GM03348 (cell line): ENCODE data around the gene FAM222A.

ENCODE experiments used
- DNase-seq: peaks from one replicate; pipeline ENCODE4 v3.0.0; 2012; ENCODE audit warnings: low spot score

FAM222A gene

DNA sequence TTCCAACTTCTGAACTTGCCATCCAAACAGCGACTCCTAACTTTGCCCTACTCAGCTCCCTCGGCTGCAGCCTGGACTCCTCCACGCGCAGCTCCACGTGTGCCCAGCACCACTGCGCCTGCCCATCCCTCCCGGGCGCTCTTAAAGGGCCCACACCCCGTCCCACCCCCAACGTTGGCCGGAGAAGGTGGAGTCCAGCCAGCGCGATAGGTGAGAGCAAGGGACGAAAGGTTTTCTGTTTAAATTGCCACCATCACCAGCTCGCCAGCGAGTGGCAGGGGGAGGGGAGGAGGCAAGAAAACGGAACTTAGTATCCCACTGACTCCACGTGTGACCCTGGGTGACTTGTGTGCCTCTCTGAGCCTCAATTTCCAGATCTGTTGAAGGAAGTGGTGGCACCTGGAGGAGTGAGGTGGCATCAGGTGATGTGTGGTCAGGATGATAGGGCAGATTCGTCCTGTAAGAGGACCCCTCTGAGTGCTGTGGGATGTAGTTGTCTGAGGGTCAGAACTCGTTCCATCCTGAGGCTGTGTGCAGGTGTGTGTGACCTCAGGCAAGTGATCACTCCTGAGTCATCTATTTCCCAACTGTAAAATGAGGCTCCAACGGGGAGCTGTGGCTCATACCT is 59.9 kb downstream of the FAM222A start:
- DNase-seq, result peak; percentile 59

DNA sequence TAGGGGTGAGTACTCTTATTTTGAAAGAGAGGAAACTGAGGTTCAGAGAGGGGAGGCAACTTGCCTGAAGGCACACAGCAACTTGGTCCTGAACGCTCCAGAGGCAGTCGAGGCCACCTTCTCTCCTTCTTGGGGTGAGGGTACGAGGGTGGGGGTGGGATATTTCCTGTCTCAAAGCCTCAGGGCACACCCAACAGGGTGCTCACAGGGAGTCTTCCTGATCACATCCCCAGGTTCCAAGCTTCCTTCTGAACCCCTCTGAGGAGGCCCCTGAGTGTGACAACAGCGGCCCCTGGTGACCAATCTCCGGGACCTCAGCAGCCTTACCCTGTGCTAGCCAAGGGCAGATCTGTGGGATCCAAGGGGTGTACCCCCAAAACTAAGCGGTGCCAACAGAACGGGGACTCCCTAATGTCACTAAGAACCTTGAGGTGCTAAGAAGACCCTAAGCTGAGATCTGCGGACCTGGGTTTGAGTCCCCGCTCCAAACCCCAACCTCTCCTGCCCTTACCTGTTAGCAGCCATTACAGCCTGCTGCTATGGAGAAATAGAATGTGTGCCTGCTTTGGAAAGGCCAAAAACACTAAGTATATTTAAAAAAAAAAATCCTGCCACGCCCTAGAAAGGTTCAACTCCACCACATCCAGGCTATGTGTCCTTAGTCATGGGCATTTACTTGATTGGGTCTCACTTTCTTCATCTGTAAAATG is 61.7 kb downstream of the FAM222A start:
- peak; percentile 92 for DNase-seq

- no peak for DNase-seq
Measured at GRCh38 chr12:109776624-109777023, 63.0 kb downstream of the FAM222A start.

- DNase-seq, result peak; percentile 68
Measured at GRCh38 chr12:109777544-109777943, 63.9 kb downstream of the FAM222A start.

DNA sequence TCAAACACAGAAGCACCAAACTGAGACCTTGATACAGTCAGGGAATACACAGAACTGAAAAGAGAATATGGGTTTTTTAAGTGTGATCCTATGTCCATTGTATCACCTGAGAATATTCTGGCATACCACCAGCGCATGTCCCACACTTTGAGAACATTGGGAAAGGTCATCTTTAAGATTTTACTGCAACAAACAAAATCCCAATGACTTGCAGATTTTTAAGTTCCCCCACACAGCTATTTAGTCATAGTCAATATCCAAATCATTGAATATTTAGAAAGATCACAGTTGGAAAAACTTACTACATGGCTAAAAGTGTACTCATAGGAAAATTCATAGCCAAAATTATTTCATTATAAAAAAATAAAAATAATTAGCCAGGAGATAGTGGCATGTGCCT is 65.1 kb downstream of the FAM222A start:
- no peak for DNase-seq

GRCh38 chr12:109779382-109779781 is 65.8 kb downstream of the FAM222A start:
- no peak for DNase-seq

DNA sequence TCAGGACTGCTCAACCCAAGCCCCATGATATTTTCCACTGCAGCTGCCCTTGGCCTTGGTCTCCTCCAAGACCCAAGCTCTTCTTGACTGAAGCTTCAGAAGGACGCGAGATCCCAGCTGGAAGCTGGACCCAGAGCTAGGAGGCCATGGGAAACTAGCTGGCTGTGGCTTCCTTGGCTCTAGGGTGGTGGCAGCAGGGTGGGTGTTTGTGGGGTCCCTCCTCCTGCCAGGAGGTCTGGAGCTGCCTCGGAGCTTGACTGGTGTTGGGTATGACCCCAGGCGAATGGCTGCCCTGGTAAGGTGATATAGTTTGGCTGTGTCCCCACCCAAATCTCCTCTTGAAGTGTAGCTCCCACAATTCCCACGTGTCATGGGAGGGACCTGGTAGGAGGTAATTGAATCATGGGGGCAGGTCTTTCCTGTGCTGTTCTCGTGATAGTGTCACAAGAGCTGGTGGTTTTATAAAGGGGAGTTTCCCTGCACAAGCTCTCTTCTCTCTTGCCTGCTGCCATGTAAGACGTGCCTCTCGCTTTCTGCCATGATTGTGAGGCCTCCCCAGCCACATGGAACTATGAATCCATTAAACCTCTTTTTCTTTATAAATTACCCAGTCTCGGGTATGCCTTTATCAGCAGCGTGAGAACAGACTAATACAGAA is 68.2 kb downstream of the FAM222A start:
- DNase-seq, result no peak

DNA sequence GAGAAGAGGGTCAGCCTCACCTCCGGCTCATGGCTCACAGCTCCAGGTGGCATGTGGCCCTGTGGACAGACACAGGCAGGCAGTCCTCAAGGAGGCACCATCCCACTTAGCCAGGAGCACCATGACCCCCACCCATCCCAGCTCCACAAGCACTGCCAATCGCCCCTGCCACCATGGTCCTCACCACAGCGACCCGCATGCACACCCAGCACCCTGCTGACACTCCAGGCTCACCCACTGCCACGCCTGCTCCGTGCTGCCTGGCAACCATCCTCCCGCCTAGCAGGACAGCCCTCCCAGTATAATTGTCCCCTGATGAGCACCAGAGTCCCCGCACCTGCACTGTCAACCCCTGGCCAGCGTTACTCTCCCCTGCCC is 68.7 kb downstream of the FAM222A start:
- DNase-seq, result no peak

GRCh38 chr12:109783135-109783964 is 69.7 kb downstream of the FAM222A start:
- no peak for DNase-seq

DNA sequence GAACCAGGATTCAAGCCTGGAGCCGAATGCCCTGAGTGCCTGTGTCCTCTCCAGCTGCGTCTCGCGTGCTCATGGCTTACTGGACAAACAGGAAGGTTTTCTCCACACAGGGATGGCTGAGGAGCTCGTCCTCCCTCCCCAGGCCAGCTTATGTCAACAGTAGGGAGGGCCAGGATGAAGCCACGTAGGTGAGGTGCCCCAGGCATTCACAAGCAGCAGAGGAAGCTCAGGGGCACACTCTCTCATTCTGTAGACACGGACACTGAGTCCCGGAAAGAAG is 70.3 kb downstream of the FAM222A start:
- DNase-seq, result no peak

GRCh38 chr12:109785854-109786253 is 72.2 kb downstream of the FAM222A start:
- no peak for DNase-seq

- DNase-seq, result no peak
Measured at GRCh38 chr12:109786799-109787198, 73.2 kb downstream of the FAM222A start.

DNA sequence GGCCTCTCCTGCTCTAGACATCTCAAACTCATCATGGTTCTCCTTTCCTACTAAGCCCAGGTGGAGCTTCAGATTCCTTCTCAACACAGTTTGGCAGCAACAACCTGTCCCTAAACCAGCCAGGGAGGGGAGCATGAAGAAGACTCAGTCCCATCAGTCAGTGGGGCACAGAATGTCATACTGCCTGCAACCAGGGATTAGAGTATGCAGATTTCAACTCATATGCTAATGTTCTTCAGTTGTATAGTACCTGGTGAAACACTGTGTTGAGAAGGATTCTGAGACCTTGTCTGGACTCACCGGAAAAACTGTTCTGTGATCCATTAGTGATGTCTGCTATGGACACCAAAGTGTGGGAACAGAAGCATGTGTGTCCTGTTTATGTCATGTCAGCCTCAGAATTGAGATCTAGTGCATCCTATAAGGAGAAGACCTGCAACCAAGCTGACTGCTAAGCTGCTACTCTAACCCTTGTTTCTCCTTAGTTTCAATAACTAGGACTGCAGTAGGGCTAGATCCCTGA is 76.0 kb downstream of the FAM222A start:
- DNase-seq, result no peak

GRCh38 chr12:109792992-109793391 is 79.4 kb downstream of the FAM222A start:
- DNase-seq, result no peak

DNA sequence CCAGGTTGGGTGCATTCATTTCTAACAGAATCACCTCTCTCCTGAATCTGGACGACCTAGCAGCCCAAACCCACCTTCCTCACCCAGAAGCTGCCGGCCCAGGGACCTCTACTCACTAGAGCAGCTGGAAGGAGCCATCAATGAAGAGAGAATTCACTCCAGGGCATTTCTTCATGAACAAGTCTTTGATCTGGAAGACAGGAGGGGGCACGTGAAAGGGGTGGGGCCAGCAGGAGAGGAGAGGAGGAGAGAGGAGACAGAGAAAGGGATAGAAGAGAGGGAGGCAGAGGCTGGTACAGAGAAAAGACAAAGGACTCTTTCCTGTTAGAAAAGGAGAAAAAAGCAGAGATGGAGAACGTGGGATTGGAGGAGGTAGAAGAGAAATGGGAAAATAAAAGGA is 79.8 kb downstream of the FAM222A start:
- DNase-seq, result no peak

DNA sequence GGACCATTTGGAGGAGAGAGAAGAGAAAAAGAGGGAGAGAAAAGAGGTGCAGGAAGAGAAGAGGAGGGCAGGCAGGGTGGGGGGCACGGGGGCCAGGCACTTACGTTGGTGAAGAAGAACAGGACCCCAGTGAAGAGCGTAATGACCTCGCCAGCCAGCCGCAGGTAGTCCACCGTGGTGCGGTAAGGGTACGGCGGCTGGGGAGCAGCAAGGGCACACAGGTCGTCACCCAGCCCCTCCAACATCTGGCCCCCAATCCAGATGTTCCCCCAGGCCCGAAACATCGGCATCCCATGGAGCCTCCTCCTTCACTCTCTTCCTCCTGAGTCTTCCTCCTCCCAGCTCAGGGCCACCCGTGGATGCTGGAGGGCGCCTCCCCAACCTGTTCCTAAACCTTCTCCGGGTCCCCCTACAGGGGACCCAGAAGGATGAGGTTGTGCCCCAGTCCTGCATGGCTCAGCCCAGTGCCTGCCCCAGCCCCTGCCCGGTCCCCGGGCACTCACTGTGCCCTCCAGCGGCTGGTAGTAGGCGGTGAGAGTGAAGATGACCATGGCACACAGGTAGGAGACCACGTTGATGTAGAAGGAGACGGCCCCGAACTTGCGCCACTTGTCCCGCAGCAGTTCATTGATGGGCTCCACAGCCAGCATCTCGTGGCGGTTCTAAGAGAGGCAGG is 80.3 kb downstream of the FAM222A start:
- no peak for DNase-seq

DNA sequence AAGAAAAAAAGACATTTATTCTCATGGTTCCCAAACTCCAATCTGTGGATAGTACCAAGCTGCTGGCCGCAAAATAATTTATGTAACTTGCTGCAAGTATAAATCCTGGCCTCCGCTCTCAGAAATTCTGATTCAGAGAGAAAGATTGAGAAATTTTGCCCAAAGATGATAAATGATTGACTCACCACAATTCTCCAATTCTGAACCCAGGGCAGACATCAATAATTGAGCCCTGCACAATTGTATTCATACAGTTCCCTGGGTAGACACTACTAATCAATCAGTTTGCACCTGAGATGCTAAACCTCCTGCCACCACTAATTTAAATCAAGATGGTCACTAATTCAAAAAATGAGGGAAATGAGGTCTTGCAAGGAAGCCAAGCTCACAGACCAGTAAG is 81.4 kb downstream of the FAM222A start:
- peak; percentile 69 for DNase-seq

GRCh38 chr12:109796057-109796456 is 82.4 kb downstream of the FAM222A start:
- no peak for DNase-seq

- DNase-seq, result no peak
Measured at GRCh38 chr12:109797905-109798669, 84.5 kb downstream of the FAM222A start.

DNA sequence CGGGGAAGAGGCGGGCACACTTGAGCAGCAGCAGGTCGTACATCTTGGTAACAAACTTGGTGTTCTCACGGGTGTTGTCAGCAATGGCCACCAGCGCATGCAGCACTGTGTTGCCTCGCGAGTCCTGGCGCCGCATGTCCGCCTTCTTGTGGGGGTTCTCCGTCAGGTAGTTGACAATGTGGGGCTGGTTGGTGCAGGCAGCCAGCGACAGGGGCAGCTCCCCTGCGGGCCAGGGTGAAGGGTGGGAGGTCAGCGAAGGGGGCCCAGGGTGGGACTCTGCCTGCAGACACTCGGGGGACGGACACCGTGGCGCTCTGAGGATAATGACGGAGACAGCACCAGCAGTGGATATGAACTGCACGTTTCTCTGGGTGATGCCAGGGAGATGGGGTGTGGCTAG is 85.1 kb downstream of the FAM222A start:
- DNase-seq, result no peak

DNA sequence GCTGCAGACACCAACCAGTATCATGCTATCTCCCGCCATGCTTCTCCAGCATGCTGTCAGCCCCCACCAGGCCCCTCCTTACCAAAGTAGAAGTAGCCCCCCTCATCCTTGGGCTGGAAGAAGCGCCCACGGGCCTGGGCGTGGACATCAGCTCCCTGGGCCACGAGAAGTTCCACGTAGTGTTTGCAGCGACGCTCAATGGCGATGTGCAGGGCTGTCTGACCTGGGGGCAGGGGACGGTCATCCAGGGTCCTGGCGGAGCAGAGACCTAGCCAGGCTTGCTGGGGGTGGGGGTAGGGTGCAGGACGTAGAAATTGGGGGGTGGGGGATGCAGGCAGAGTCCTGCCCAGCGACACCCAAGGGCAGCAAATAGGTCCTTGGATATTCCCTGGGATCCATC is 86.9 kb downstream of the FAM222A start:
- no peak for DNase-seq
